OCI-M2 (cell line): Measurements from ENCODE around the gene PPP1R13B.
"Not testable (repeated sequence)": the region's sequence is repeated elsewhere in the genome, so short reads cannot be mapped to it uniquely, and the experiment has no call there.

Source experiments
- DNase-seq: peaks from one replicate; lab custom pipeline; 2025; ENCODE audit not compliant: unreplicated experiment; lab: John Stamatoyannopoulos, UW

PPP1R13B gene

GRCh38 chr14:103861413-103862392, 14.3 kb upstream of the PPP1R13B start:
- DNase-seq, result no peak

DNA sequence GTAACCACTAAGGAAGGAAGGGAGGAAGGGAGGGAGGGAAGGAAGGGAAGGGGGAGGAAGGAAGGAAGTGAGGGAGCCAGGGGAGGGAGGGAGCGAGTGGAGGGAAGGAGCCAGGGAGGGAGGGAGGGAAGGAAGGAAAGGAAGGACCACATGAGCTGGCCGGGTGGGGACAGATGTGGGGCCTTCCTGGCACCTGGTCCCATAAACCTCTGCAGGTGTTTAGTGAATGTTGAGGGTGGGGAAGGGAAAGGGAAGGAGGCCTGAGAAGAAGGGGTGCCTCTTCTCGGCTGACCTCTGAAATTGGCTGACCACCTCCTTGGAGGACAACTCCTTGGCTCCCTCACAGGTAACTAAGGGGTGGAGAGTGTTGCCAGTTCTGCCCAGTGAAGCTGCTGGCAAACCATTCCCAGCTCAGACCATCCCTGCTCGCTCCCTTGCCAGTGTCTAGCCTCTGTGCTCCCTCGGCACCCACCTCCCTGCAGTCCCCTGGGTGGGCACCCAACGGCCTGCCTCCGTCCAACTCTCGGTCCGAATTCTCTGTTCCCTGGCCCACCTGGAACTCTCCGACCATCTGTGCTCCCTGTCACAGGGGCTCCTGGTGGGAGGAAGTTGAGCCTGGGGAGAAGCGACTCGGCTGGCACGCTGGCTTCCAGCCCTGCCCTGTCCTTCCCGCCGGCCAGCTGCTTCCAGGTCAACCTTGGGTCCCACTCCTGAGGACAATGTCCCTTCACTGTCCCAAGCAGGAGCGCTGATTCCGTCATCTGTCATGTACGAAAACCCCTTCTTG, 12.2 kb upstream of the PPP1R13B start:
- DNase-seq, result no peak

GRCh38 chr14:103858063-103858781, 10.8 kb upstream of the PPP1R13B start:
- DNase-seq, result no peak

- DNase-seq, result no peak
Measured at GRCh38 chr14:103857256-103857655, 9.9 kb upstream of the PPP1R13B start.

DNA sequence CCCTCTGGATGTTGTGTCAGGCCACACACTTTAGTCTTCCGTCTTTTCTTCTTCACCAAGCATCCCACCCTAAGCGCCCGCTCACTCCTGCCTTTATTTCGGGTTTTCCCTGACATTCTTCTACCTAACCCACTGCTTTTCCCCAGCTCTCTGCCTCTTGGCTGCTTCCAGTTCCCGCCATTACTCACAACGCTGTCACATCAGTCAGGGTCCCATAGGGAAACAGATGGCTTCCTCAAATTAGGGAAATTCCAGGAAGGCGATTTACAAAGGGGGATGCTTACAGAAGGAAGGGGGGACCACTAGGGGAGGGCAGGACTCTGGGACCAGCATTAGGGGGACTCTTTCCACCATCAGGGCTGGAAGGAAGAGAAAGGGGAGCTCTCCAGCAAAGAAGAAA, 9.2 kb upstream of the PPP1R13B start:
- DNase-seq, result no peak

- DNase-seq, result no peak
Measured at GRCh38 chr14:103856105-103856504, 8.7 kb upstream of the PPP1R13B start.

DNA sequence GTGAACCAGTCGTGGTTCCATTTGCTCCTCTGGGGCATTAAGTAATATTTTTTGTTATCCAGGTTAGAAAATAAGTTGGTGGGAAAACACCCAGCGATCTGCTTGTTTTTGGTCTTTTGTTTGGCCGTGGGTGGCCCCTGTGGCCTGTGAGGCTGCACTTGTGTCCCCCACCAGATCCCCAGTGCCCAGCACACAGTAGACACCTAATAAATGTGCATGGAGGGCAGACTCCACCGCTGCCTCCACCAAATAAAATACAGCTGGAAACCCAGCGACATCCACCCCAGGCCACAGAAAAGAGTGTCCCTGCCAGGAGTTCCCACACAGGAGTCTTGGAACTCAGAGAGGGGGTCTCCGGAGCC, 8.3 kb upstream of the PPP1R13B start:
- no peak for DNase-seq

DNA sequence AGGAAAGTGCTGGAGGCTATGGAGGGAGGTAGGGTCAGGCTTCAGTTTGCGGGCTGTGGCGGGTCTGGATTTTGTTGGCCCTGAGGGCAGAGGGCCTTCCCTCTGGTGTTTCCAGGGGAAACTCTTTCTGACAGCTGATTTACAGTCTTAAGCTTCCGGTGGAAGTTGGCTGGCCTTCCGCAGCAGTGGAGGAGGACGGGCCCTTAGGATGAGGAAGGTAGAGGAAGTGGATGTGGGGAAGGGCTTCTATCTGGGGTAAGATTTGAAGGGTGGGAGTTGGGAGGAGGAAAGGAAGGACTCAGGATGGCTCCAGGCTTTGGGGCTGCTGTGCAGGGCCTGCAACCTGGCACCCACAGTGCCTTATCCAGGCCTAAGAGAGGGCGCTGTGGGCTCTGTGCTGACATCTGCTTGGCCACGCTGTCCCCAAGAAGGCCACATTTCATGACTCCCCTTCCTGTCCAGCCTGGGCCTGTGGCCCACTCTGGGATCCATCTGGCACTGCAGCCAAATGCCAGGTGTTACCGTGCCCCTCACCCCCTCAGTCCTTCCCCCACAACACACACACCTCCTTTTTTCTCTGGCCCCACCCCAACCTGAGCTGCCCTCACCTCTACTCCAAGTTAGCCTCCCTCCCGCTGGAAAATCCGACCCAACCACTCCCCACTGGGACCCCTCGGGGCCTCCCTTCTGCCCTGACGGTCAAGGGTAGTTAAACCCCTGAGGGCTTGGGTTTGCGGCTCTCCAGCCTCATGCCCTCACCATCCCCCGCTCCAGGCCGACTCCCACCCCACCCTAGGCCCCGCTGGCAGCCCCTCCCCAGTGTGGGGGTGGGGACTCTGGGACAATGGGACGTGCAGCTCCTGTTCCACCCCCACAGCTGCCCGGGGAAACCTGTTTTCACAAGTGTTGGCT, 7.7 kb upstream of the PPP1R13B start:
- no peak for DNase-seq

DNA sequence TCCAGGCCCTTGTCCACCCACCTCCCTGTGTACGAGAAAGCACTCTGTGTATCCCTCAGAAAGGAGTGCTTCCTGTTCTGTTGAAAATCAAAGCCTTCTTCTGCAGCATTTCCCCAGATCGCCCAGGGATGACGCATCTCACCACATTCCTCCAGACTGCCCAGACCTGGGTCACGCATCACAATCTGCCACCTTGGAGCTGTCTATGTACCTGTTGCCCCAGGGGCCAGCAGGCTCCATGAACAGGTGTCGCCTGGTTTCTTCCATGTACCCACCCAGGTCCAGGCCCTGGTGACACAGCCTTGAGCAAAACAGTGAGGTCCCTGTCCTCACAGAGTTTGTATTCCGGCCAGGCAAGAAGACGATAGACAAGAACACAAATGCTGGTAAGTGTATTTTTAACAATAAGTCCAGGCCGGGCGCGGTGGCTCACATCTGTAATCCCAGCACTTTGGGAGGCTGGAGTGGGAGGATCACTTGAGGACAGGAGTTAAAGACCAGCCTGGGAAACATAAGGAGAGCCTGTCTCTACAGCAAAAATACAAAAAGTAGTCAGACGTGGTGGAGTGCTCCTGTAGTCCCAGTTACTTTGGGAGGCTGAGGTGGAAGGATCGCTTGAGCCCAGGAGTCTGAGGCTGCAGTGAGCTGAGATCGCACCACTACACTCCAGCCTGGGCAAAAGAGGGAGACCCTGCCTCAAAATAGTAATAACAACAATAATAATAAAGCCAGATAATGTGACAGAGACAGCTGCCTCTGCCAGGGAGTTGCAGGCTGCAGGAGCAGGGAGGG, 6.8 kb upstream of the PPP1R13B start:
- no peak for DNase-seq

GRCh38 chr14:103849151-103849886, 1.9 kb upstream of the PPP1R13B start:
- no peak for DNase-seq

GRCh38 chr14:103848175-103849077, 1.1 kb upstream of the PPP1R13B start:
- no peak for DNase-seq

DNA sequence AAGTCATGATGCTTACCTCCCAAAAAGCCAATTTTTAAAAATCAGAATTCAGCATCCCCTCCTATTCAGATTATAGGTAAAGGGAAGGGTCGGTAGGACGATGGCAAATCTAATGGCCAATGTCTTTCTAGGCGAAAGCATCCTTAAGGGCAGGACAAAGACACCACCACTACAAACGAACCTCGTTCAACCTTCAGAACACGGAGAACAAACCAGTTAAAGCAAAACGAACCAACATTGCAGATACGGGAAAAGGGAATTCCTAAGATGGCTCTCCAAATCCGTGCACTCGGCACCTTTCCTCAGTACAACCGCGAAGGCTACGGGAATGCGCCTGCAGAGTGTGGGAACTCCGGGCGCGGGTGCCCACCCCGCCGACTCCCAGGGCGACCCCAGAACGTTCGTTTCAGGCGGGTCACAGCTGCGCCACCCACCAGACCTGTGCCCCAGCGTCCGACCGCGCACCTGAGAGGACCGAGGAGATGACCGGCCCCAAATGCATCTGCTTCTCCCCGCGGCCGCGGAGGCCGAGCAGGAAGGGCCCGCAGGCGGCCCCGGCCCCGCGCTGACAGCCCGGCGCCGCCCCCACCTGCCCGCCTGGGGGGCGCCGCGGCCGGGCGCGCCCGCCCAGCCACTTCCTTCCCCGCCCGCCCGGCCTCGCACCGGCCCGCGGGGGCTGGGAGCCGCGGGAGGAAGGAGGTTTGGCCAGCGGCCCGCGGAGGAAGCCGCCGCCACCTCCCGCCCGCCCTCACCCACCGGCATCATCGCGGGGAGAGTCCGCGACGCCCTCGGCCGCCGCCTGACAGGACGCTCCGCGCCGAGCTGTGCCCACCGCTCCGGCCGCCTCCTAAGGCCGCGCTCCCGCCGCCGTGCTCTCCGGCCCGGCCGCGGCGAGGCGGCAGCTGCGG, 578 bp downstream of the PPP1R13B start:
- no peak for DNase-seq

DNA sequence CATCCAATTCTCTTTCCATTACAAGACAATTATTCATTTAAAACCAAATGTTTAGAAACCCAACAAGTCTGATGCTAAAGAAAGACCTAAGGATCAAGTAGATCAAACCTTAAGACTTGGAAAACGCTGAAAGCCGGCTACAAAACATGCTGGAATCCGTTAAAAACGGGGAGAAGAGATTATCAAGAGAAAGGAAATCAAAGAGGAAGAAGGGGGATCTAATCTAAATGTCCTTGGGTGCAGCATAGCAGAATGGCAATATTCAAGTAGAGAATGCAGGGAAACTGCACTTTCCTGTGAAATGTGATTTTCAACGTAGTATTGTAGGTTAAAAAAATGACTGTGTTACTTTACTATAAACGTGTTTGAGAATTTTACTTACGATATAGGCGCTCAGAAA, 1.3 kb downstream of the PPP1R13B start:
- DNase-seq, result no peak

DNA sequence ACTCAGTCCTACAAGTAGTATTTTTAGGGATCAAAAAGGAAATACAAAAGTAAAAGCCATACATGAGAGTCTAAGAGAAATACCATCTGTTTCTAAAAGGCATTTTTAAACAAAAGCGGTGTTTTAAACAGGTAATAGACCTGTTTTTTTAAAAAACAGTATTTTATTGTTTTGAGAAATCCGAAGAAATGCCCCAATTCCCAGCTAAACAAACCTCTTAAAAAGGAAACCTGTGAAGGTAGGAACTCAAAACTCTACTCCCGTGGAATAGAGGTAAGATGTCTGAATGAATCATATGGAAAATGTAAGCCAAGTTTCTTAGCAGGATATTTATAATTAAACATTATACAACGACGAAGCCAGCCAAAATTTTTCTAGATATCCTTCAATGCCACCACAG, 2.0 kb downstream of the PPP1R13B start:
- DNase-seq, result no peak

DNA sequence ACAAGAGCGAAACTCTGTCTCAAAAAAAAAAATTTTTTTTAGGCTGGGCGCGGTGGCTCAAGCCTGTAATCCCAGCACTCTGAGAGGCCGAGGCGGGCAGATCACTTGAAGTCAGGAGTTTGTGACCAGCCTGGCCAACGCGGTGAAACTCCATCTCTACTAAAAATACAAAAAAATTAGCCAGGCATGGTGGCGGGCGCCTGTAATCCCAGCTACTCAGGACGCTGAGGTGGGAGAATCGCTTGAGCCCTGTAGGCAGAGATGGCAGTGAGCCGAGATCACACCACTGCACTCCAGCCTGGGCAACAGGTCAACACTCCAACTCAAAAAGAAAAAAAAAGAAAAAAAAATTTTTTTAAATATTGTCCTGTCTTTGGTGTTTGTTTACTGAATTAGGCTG, 6.1 kb downstream of the PPP1R13B start:
- DNase-seq, result not testable (repeated sequence)

- no peak for DNase-seq
Measured at GRCh38 chr14:103840014-103840413, 7.4 kb downstream of the PPP1R13B start.

GRCh38 chr14:103839579-103839978, 7.8 kb downstream of the PPP1R13B start:
- no peak for DNase-seq
